Measurements from ENCODE around the gene KIF14.

GRCh38 chr1:200619894-200620272 is 668 bp downstream of the KIF14 start:
- TF ChIP-seq CTCF (IDR thresholded peaks at IDR 0.05) (no peak), EZH2phosphoT487 (IDR thresholded peaks at IDR 0.05) (no peak), EZH2 (IDR thresholded peaks at IDR 0.05) (no peak)

All from neural progenitor cell (in vitro differentiated cells).